ENCODE data around the gene NKAPD1.
"Not testable (repeated sequence)": the region's sequence is repeated elsewhere in the genome, so short reads cannot be mapped to it uniquely, and the experiment has no call there.

The NKAPD1 gene

GRCh38 chr11:112073941-112074811, at the start of gene NKAPD1, which contains the start of gene PIH1D2:
TSS of gene NKAPD1 (plus strand) at chr11:112074299. CDS start at chr11:112075575, 1,276 bp downstream.
TSS of gene PIH1D2 (minus strand) at chr11:112074017. CDS start at chr11:112073174, 843 bp downstream.
- DNase-seq (ENCODE audit: low read depth in 2 of 2) = peak; percentile 55 to 56

GRCh38 chr11:112024773-112025678, 49.1 kb upstream of the NKAPD1 start, which contains the start of gene DLAT:
TSS of gene DLAT (plus strand) at chr11:112025408. CDS start at chr11:112025473, 65 bp downstream.
- DNase-seq (ENCODE audit: low read depth in 2 of 2) = peak; percentile 51 to 58

- no peak for DNase-seq (ENCODE audit: low read depth in 2 of 2)
Observed at GRCh38 chr11:112025707-112026106, 48.4 kb upstream of the NKAPD1 start.

GRCh38 chr11:112026784-112027410, 47.2 kb upstream of the NKAPD1 start:
- DNase-seq (ENCODE audit: low read depth in 2 of 2) = not testable (repeated sequence)

GRCh38 chr11:112029460-112029859, 44.6 kb upstream of the NKAPD1 start:
- DNase-seq (ENCODE audit: low read depth in 2 of 2) = no peak

GRCh38 chr11:112033902-112034301, 40.2 kb upstream of the NKAPD1 start:
- no peak for DNase-seq (ENCODE audit: low read depth in 2 of 2)

- DNase-seq (ENCODE audit: low read depth in 2 of 2) = no peak
Observed at GRCh38 chr11:112037527-112037926, 36.6 kb upstream of the NKAPD1 start.

GRCh38 chr11:112042161-112042960, 31.7 kb upstream of the NKAPD1 start:
- DNase-seq (ENCODE audit: low read depth in 2 of 2) = no peak

GRCh38 chr11:112042961-112043304, 31.2 kb upstream of the NKAPD1 start:
- DNase-seq (ENCODE audit: low read depth in 2 of 2) = no peak

- no peak for DNase-seq (ENCODE audit: low read depth in 2 of 2)
Observed at GRCh38 chr11:112044961-112045360, 29.1 kb upstream of the NKAPD1 start.

- not testable (repeated sequence) for DNase-seq (ENCODE audit: low read depth in 2 of 2)
Observed at GRCh38 chr11:112046647-112047046, 27.5 kb upstream of the NKAPD1 start.

GRCh38 chr11:112048256-112048655, 25.8 kb upstream of the NKAPD1 start:
- DNase-seq (ENCODE audit: low read depth in 2 of 2) = not testable (repeated sequence)

- no peak for DNase-seq (ENCODE audit: low read depth in 2 of 2)
Observed at GRCh38 chr11:112049777-112050176, 24.3 kb upstream of the NKAPD1 start.

GRCh38 chr11:112050721-112051120, 23.4 kb upstream of the NKAPD1 start:
- DNase-seq (ENCODE audit: low read depth in 2 of 2) = no peak

GRCh38 chr11:112051768-112052167, 22.3 kb upstream of the NKAPD1 start:
- no peak for DNase-seq (ENCODE audit: low read depth in 2 of 2)

GRCh38 chr11:112057170-112057569, 16.9 kb upstream of the NKAPD1 start:
- no peak for DNase-seq (ENCODE audit: low read depth in 2 of 2)

- DNase-seq (ENCODE audit: low read depth in 2 of 2) = no peak
Observed at GRCh38 chr11:112058103-112058502, 16.0 kb upstream of the NKAPD1 start.

GRCh38 chr11:112062923-112063322, 11.2 kb upstream of the NKAPD1 start:
- DNase-seq (ENCODE audit: low read depth in 2 of 2) = no peak

GRCh38 chr11:112082729-112083128, 8.6 kb downstream of the NKAPD1 start:
- no peak for DNase-seq (ENCODE audit: low read depth in 2 of 2)

GRCh38 chr11:112085822-112086421, 11.8 kb downstream of the NKAPD1 start:
- DNase-seq (ENCODE audit: low read depth in 2 of 2) = peak in 1 of 2 donors; percentile 24

Data from stimulated activated CD4-positive, alpha-beta T cell treated with anti-CD3 and anti-CD28 coated beads, Interleukin-1b, Interleukin-23, amount 100 ng/mL, for 1 hour (primary cell).